ENCODE measurements around the gene ECEL1. TPM values are rescaled to one million over a fixed set of nuclear protein-coding genes. Genes with fewer than 3 reads are reported as not detected.

The ECEL1 gene
- total and polyA plus RNA-seq, 2 of the 4 experiments (the other 2 are of a cell fraction) = not detected

DNA sequence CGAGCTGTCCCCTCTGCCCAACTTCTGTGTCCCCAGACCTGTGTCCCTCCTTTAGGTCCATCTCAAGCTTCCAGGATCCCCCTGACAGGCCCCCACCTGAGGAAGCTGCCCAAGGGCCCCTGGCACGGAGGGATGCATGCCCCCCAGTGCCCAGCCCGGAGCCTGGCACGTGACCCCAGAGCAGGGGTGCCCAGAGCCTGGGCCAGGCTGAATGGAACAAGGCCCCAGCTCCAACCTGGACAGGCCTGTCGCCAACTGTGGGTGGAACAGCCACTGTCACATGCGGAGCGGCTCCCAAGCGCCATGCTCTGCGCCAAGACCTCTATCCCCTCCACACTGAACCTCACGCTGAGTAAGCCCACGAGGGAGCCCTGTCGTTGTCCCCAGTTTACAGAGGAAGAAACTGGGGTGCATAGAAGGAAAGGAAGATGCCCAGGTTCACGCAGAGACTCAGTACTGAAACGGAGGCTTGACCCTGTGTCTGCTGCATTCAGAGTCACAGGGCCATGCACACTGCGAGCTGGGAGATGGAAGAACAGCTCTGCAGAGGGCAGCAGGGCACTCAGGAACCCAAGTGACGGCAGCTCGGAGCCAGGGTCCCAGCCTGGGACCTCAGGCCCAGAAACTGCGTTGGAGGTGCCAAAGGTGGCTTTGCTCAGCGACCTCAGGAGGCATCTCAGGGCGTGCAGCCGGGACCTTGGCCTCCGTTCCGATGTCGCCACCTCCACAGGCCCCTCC lies 5.5 kb upstream of the ECEL1 start:
- POLR2A ChIA-PET (ENCODE audit: unreplicated experiment) = no interaction called here
- H3K27ac ChIP-seq (ENCODE audit: insufficient read depth, low read length) = no peak overlapping the region
- in situ Hi-C loops (cut with MboI; ENCODE audit: low sequenced_read_pairs) (no loop called here), dilution Hi-C loops (cut with HindIII; ENCODE audit: low sequenced_read_pairs, unreplicated experiment) (no loop called here), intact Hi-C loops (cut with micrococcal nuclease) (no loop called here)
- no peak overlapping the region for H2BK120ac ChIP-seq (ENCODE audit: low read depth, low read length)
- no peaks in the 10 kb centered on the region; the same call in 1 of the 2 replicates for H4K20me1 ChIP-seq (ENCODE audit: insufficient read depth, low read length)
- no peak overlapping the region for H2BK5ac ChIP-seq (ENCODE audit: low read depth, low read length, poor library complexity, severe bottlenecking)
- H3K18ac ChIP-seq (ENCODE audit: low read depth, low read length) = no peak overlapping the region
- TF ChIP-seq POLR2A (IDR thresholded peaks at IDR 0.05; ENCODE audit: low read depth, low read length) (no peak), SMC3 (IDR thresholded peaks at IDR 0.05; ENCODE audit: low read depth, low read length) (no peak), MAZ (IDR thresholded peaks at IDR 0.05; ENCODE audit: borderline replicate concordance, low read depth, low read length) (no peak), MXI1 (IDR thresholded peaks at IDR 0.05; ENCODE audit: borderline replicate concordance, low read depth, low read length) (no peak), RCOR1 (IDR thresholded peaks at IDR 0.05; ENCODE audit: insufficient replicate concordance, low read length) (no peak)
- TF ChIP-seq, protein P1, sequence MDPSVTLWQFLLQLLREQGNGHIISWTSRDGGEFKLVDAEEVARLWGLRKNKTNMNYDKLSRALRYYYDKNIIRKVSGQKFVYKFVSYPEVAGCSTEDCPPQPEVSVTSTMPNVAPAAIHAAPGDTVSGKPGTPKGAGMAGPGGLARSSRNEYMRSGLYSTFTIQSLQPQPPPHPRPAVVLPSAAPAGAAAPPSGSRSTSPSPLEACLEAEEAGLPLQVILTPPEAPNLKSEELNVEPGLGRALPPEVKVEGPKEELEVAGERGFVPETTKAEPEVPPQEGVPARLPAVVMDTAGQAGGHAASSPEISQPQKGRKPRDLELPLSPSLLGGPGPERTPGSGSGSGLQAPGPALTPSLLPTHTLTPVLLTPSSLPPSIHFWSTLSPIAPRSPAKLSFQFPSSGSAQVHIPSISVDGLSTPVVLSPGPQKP (IDR thresholded peaks at IDR 0.05; ENCODE audit: borderline replicate concordance, low read depth, low read length) = no peak
- whole genome bisulfite sequencing, 2 experiments (ENCODE audit: extremely low coverage in 2 of 2, insufficient read length in 1 of 2) = 60% methylated on average over 5 of the region's 24 CpGs; no CpG with 5 or more reads in 1 of the 2 experiments
- H3K79me1 ChIP-seq (ENCODE audit: low read depth in 1 of 2, low read length in 2 of 2) = no peaks in the 10 kb centered on the region
- no peak overlapping the region for H2BK15ac ChIP-seq (ENCODE audit: low read depth, low read length)
- no peak overlapping the region for H4K8ac ChIP-seq (ENCODE audit: low read depth in 2 of 2, low read length in 2 of 2)
- H3K14ac ChIP-seq (replicated peaks; ENCODE audit: low read depth, low read length) = no peak overlapping the region
- no peaks in the 10 kb centered on the region for H3K9me3 ChIP-seq (ENCODE audit: control insufficient read depth, insufficient read depth, low read length)
- no peak for DNase-seq
- no peaks in the 10 kb centered on the region for H3K36me3 ChIP-seq (ENCODE audit: control insufficient read depth, insufficient read depth, low read length)
- no peaks in the 10 kb centered on the region for H3K9me1 ChIP-seq (ENCODE audit: insufficient read depth, low read length)
- no peak for ATAC-seq (ENCODE audit: low read depth)
- no peak overlapping the region for H3K56ac ChIP-seq (ENCODE audit: extremely low read depth, insufficient read depth, low read length)
- BruUV-seq (replicated peaks) = no TSS peak
- H2AK5ac ChIP-seq (ENCODE audit: low read depth, low read length) = no peak overlapping the region
- no peak overlapping the region for H2BK20ac ChIP-seq (ENCODE audit: low read depth, low read length)
- CTCF ChIA-PET = no interaction called here
- H3K4me2 ChIP-seq (ENCODE audit: low read depth, low read length) = no peak overlapping the region
- no peak overlapping the region for H3K4me3 ChIP-seq (ENCODE audit: insufficient read depth, low read depth, low read length)
- H3K27me3 ChIP-seq (ENCODE audit: control insufficient read depth, insufficient read depth, low read length) = peaks cover 55% of the 10 kb centered on the region
- H3K9ac ChIP-seq (ENCODE audit: low read depth, low read length) = no peak overlapping the region
- no peak overlapping the region for H4K91ac ChIP-seq (ENCODE audit: insufficient read depth, low read depth, low read length)
- H4K5ac ChIP-seq (ENCODE audit: low read depth, low read length) = no peak overlapping the region
- H3K4ac ChIP-seq (ENCODE audit: low read depth, low read length) = no peak overlapping the region
- no peak overlapping the region for H3K23ac ChIP-seq (ENCODE audit: low read depth, low read length)
- no peaks in the 10 kb centered on the region for H3K4me1 ChIP-seq (ENCODE audit: control insufficient read depth, insufficient read depth, low read length)
- H2AFZ ChIP-seq (replicated peaks; ENCODE audit: low read length, poor library complexity) = peak overlapping the region; percentile 29
- no peak overlapping the region for H2AK9ac ChIP-seq (replicated peaks; ENCODE audit: low read depth, low read length, poor library complexity)
